ENCODE measurements around the gene BTNL3. TPM values are rescaled to one million over a fixed set of nuclear protein-coding genes. Genes with fewer than 3 reads are reported as not detected.

BTNL3 gene, protein sequence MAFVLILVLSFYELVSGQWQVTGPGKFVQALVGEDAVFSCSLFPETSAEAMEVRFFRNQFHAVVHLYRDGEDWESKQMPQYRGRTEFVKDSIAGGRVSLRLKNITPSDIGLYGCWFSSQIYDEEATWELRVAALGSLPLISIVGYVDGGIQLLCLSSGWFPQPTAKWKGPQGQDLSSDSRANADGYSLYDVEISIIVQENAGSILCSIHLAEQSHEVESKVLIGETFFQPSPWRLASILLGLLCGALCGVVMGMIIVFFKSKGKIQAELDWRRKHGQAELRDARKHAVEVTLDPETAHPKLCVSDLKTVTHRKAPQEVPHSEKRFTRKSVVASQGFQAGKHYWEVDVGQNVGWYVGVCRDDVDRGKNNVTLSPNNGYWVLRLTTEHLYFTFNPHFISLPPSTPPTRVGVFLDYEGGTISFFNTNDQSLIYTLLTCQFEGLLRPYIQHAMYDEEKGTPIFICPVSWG
- not detected in 5 replicates for total RNA-seq (2022; extraction: Qiagen RNA extraction)

DNA sequence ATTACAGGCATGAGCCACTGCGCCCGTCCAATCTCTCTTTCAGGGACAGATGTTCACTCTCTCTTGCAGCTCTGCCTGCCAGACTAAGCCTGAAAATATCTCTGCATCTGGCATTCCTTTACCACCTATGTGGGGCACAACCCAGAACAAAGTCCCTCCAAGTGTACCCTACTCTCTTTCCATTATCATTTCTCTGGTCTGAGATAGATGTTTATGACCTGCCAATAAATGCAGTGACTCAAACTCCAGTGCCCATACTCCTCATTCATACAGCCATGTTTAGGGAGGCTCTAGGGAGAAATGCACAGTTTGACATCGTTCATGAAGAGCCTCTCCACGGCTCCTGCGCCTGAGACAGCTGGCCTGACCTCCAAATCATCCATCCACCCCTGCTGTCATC is at the start of gene BTNL3:
BTNL3 (plus strand) TSS at position 255 of the 400 bp plus-strand sequence. CDS start 183 bp downstream, outside the sequence.

DNA sequence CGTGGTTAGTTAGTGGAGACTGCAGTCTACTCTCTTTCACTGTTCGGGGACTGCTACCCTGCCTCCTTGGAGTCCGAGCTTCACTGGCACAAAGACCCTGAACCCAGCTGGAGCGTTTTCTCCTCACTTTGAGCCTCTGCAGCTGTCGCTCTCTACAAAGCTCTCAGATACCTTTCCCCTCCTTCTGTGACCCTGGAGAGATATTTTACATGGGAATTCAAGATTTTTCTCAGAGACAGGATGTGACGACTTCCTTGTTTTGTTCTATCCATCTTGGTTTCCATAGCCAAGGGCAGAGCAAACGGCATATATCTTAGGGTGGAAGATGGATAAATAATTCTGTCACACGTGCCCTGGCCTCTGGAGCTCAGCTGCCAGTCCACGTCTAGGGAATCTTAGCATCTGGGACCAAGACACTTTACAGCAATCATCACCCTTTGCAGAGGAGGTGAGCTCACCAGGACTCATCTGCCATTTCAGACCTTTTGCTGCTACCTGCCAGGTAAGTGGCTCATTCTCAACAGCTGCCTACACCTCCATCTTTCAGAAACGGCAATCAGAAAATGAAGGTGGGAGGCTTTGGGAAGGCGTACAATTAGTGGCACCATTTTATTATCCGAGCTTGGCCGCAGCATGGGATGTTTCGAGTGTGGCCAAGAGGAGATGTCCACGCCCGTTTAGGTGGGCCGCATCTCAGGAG is 51.4 kb downstream of the BTNL3 start, which contains the start of gene BTNL9:
BTNL9 (plus strand) TSS at position 336 of the 700 bp plus-strand sequence. CDS start 5,224 bp downstream, outside the sequence.

Other genes starting within 250 kb of the BTNL3 start
- not detected in 5 replicates for gene OR2Y1, start 248.8 kb upstream of the BTNL3 start, total RNA-seq (2022; extraction: Qiagen RNA extraction)
- gene MGAT1, start 186.0 kb upstream of the BTNL3 start, total RNA-seq (2022; extraction: Qiagen RNA extraction), result 68.0 to 90.7 TPM (median 86.9 TPM) in 5 replicates
- 7.8 to 9.5 TPM (median 8.4 TPM) in 5 replicates for gene ZFP62, start 127.6 kb upstream of the BTNL3 start, total RNA-seq (2022; extraction: Qiagen RNA extraction)
- gene BTNL8, start 89.7 kb upstream of the BTNL3 start, total RNA-seq (2022; extraction: Qiagen RNA extraction), result not detected in 5 replicates
- gene BTNL9, start 51.4 kb downstream of the BTNL3 start, total RNA-seq (2022; extraction: Qiagen RNA extraction), result 0.56 to 1.2 TPM (median 0.95 TPM) in 5 replicates
- not detected in 5 replicates for gene OR2V1, start 142.3 kb downstream of the BTNL3 start, total RNA-seq (2022; extraction: Qiagen RNA extraction)
- gene OR2V2, start 158.7 kb downstream of the BTNL3 start, total RNA-seq (2022; extraction: Qiagen RNA extraction), result not detected in 5 replicates
- gene TRIM7, start 216.3 kb downstream of the BTNL3 start, total RNA-seq (2022; extraction: Qiagen RNA extraction), result 30.1 to 43.0 TPM (median 42.7 TPM) in 5 replicates
- gene TRIM41, start 234.4 kb downstream of the BTNL3 start, total RNA-seq (2022; extraction: Qiagen RNA extraction), result 18.6 to 31.0 TPM (median 28.9 TPM) in 5 replicates